Stomach (tissue), 4 donors: ENCODE data around the gene FAP.

Experiments used
- POLR2AphosphoS5 ChIP-seq, 3 donors: sonication (generic); formaldehyde crosslinking; IDR thresholded peaks; one replicate each; pipeline ENCODE4 v1.6.1; 2016; ENCODE audit warnings: antibody characterized with exemption in 3 of 3
- TF ChIP-seq, protein P1 (sequence below), 7 experiments: fragments of 450-650 bp in 4 of 7; fragments of 200-600 bp in 3 of 7; sonication (generic) in 3 of 7; IDR thresholded peaks; one replicate each; pipeline ENCODE4 v1.5.1; 2016 to 2019; ENCODE audit warnings: antibody characterized with exemption in 7 of 7, control low read depth in 2 of 7, mild to moderate bottlenecking in 1 of 7

DNA sequence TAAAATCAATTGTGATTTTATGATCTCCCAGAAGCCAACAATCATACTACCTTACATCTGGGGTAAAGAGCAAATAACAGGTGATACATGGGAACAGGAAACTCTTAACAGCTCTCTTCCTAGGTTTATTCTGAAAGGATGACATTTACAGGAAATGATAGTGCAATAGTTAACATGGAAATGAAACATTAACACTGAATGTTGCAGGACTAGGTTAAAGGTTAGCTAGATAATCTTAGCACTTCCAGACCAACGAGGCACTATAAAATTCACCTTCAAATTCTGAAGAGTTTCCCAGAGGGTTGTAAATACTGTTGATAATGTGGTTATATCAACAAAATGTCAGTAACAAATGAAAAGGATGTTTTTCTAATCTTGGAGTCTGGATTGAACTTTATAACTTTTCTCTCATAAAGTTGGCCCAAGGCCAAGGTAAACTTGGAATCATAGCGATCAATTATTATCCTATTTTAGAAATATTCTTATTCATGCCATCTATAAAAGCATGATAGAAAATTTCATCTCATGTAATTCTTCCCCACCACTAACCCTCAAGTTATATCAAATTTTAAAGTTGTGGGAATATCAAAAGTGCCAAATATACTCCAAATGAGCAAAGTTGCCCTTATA is 58.3 kb downstream of the FAP start:
- TF ChIP-seq, protein P1, sequence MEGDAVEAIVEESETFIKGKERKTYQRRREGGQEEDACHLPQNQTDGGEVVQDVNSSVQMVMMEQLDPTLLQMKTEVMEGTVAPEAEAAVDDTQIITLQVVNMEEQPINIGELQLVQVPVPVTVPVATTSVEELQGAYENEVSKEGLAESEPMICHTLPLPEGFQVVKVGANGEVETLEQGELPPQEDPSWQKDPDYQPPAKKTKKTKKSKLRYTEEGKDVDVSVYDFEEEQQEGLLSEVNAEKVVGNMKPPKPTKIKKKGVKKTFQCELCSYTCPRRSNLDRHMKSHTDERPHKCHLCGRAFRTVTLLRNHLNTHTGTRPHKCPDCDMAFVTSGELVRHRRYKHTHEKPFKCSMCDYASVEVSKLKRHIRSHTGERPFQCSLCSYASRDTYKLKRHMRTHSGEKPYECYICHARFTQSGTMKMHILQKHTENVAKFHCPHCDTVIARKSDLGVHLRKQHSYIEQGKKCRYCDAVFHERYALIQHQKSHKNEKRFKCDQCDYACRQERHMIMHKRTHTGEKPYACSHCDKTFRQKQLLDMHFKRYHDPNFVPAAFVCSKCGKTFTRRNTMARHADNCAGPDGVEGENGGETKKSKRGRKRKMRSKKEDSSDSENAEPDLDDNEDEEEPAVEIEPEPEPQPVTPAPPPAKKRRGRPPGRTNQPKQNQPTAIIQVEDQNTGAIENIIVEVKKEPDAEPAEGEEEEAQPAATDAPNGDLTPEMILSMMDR (IDR thresholded peaks at IDR 0.05) = no peak
- no peak for TF ChIP-seq POLR2AphosphoS5 (IDR thresholded peaks at IDR 0.05)
